Mammary epithelial cell (primary cell): ENCODE data around the gene DOK5.

Experiments used
- CTCF ChIP-seq, 2 donors: IDR thresholded peaks in 1 of 2; conservative IDR thresholded peaks in 1 of 2; 2 replicates each; pipeline ENCODE4 v1.5.1; 2011 to 2012; ENCODE audit warnings: inconsistent platforms in 2 of 2, low read length in 2 of 2, mild to moderate bottlenecking in 2 of 2, control low read depth in 1 of 2, low read depth in 1 of 2; ENCODE audit not compliant: insufficient read depth in 1 of 2; ENCODE audit errors: extremely low read depth in 1 of 2
- EZH2 ChIP-seq: IDR thresholded peaks from 2 replicates; pipeline ENCODE4 v1.6.1; 2012; ENCODE audit warnings: low read length, inconsistent platforms, borderline replicate concordance

GRCh38 chr20:54658525-54658924 is 183.1 kb downstream of the DOK5 start:
- TF ChIP-seq CTCF (conservative IDR thresholded peaks at IDR 0.05 in 1 of 2, IDR thresholded peaks at IDR 0.05 in 1 of 2; ENCODE audit: extremely low read depth in 1 of 2, insufficient read depth in 1 of 2, low read depth in 1 of 2, low read length in 2 of 2) = no peak
- no peak for TF ChIP-seq EZH2
